Stimulated activated CD8-positive, alpha-beta memory T cell treated with anti-CD3 and anti-CD28 coated beads, Interleukin-12 subunit alpha, Interleukin-12 subunit beta, amount 100 ng/mL, for 4 hours (primary cell): ENCODE results near the gene ATG4D.

ENCODE experiments used
- DNase-seq: peaks from one replicate; pipeline ENCODE4 v3.0.0-alpha.2; 2020; ENCODE audit warnings: low read depth

Gene ATG4D

GRCh38 chr19:10580979-10581631 is 37.4 kb downstream of the ATG4D start:
- peak; percentile 72 for DNase-seq

DNA sequence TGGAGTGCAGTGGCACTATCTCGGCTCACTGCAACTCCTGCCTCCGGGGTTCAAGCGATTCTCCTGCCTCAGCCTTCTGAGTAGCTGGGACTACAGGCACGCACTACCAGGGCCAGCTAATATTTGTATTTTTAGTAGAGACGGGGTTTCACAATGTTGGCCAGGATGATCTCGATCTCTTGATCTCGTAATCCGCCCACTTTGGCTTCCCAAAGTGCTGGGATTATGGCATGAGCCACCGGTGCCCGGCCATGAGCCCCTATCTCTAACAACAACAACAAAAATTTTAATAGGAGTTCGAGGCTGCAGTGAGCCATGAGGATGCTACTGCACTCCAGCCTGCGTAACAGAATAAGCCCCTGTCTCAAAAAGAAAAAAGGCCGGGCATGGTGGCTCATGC is 38.4 kb downstream of the ATG4D start:
- no peak for DNase-seq

DNA sequence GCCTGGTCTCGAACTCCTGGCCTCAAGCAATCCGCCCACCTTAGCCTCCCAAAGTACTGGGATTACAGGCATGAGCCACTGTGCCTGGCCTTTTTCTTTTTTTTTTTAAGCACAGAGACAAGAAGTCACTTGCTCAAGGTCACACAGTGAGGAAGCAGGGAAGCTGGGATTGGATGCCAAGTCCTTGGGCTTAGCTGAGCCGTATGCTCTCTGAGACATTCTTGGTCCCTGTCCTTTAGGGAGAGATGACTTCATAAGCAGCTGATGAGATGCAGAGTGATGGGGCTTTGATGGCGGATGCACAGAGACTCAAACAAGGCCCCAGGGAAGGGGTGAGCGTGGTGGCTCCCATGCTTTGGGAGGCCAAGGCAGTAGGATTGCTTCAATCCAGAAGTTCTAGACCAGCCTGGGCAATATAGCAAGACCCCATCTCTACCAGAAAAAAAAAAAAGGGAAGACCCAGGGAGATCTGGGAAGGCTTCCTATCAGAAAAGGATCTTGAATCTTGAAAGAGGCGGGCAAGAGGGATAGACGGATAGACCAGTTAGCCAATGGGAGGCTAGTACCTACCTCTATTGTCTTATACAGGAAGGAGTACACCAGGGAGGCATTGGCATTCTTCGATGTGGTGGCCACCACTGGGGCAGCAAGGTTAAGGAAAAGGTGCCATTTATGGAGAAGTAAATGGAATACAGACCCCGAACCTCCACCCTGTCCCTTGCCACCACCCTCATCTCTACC is 39.5 kb downstream of the ATG4D start:
- DNase-seq, result no peak

GRCh38 chr19:10586396-10586795 is 42.7 kb downstream of the ATG4D start:
- DNase-seq, result no peak

DNA sequence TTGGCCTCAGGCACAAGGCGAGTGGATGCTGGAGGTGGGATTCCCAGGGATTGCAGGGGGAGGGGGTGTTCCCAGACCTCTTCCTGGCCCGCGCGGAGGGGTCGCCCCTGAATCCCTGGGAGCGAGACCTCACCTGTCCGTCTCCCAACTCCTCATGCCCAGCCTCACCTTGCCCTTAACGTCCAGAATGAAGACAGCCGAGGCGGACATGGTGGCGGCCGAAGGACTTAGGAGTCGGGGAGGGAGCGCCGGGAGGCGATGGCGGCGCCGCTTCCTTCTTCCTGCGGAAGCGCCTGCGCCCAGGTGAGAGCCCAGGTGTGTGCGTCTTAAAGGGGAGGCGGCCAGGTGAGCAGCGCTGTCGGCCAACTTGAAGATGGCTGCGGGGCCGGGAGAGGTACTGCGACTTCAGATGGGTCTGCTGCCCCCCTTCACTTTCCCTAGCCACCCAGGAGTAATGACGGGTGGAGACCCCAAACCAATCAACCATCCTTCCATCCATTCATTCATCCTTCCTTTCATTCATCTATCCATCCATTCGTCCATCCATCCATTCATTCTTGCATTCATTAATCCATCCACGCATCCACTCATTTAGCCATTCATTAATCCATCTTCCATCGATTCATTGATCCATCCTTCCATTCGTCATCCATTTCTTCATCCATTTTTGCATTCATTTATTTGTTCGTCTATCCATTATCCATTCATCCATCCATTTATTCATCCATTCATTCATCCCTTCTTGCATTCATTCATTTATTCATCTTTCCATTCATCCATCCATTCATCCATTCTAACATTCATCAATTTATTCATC is 43.5 kb downstream of the ATG4D start, which contains the start of gene AP1M2:
Gene AP1M2 (minus strand): TSS at position 291 of the 817 bp plus-strand sequence. CDS start 81 bp downstream, at position 210.
- no peak for DNase-seq

GRCh38 chr19:10587839-10588150 is 44.1 kb downstream of the ATG4D start:
- no peak for DNase-seq

DNA sequence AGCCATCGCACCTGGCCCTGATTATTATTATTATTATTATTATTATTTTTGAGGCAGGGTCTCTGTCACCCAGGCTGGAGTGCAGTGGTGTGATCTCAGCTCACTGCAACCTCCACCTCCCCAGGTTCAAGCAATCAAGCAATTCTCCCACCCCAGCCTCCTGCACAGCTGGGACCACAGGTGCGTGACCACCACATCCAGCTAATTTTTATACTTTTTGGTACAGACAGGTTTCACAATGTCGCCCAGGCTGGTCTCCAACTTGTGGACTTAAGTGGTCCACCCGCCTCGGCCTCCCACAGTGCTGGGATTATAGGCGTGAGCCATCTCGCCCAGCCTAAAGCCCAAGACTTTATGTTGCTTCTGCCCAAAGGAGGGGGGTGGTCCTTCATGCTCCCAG is 49.4 kb downstream of the ATG4D start:
- no peak for DNase-seq

GRCh38 chr19:10593820-10594637 is 50.3 kb downstream of the ATG4D start:
- no peak for DNase-seq

- no peak for DNase-seq
Observed at GRCh38 chr19:10600149-10600548, 56.4 kb downstream of the ATG4D start.

GRCh38 chr19:10601999-10602329 is 58.3 kb downstream of the ATG4D start:
- no peak for DNase-seq

- peak; percentile 82 for DNase-seq
Observed at GRCh38 chr19:10602330-10603083, 58.8 kb downstream of the ATG4D start.
